B cell (primary cell): Measurements from ENCODE around the gene EPB41L2. TPM values are rescaled to one million over a fixed set of nuclear protein-coding genes. Genes with fewer than 3 reads are reported as not detected.

Experiments
- ATAC-seq: fragments of 200-7000 bp; cut with Tn5 transposase; one replicate; pipeline ENCODE4 v1.10.0; 2021; ENCODE audit warnings: low read depth, mild to moderate bottlenecking, moderate number of reproducible peaks, moderate library complexity
- CTCF ChIA-PET: fragments of 350-600 bp; sonication (Branson Sonifier 250); formaldehyde crosslinking; loops from one replicate; lab custom pipeline; 2021; ENCODE audit warnings: antibody characterized with exemption, inconsistent platforms; lab: Charles Lee
- POLR2A ChIA-PET: fragments of 350-600 bp; sonication (Branson Sonifier 250); formaldehyde crosslinking; loops from one replicate; lab custom pipeline; 2021; ENCODE audit warnings: antibody characterized with exemption; lab: Charles Lee
- DNase-seq: peaks from one replicate; pipeline ENCODE4 v3.0.0; 2013
- H2AFZ ChIP-seq: 2 replicates; pipeline ENCODE4 v1.6.1; 2012; ENCODE audit warnings: mild to moderate bottlenecking, low read depth, low read length; ENCODE audit not compliant: insufficient read depth, poor library complexity, severe bottlenecking
- H3K27ac ChIP-seq, 2 donors: 1 replicate in 1 of 2; 2 replicates in 1 of 2; pipeline ENCODE4 v1.5.1; 2012 to 2013; ENCODE audit warnings: low read length in 2 of 2, mild to moderate bottlenecking in 2 of 2, moderate library complexity in 1 of 2
- H3K27me3 ChIP-seq, 4 experiments: fragments of 200-600 bp in 1 of 4; sonication (generic) in 1 of 4; replicated peaks in 1 of 4; 1 replicate in 2 of 4; 2 replicates in 2 of 4; pipeline versions ENCODE4 v1.6.1 to v1.7.0; 2013 to 2016; ENCODE audit warnings: low read length in 3 of 4, mild to moderate bottlenecking in 2 of 4, mixed read lengths in 1 of 4, moderate library complexity in 1 of 4; ENCODE audit not compliant: insufficient read depth in 4 of 4, control insufficient read depth in 3 of 4; ENCODE audit errors: control extremely low read depth in 1 of 4
- H3K36me3 ChIP-seq, 2 experiments: replicated peaks in 1 of 2; 1 replicate in 1 of 2; 2 replicates in 1 of 2; pipeline versions ENCODE4 v1.6.1 to v1.7.1; 2013; ENCODE audit warnings: low read length in 1 of 2; ENCODE audit not compliant: insufficient read depth in 2 of 2, control insufficient read depth in 1 of 2; ENCODE audit errors: control extremely low read depth in 1 of 2, extremely low read depth in 1 of 2
- H3K4me1 ChIP-seq, 2 donors: fragments of 200-600 bp in 1 of 2; sonication (generic) in 1 of 2; 1 replicate in 1 of 2; 2 replicates in 1 of 2; pipeline versions ENCODE4 v1.5.1 to v1.6.1; 2013 to 2017; ENCODE audit warnings: low read length in 2 of 2; ENCODE audit not compliant: control insufficient read depth in 2 of 2, insufficient read depth in 2 of 2
- H3K4me2 ChIP-seq: replicated peaks from 2 replicates; pipeline ENCODE3; 2012; ENCODE audit warnings: mild to moderate bottlenecking, low read depth, low read length; ENCODE audit not compliant: poor library complexity, severe bottlenecking
- H3K4me3 ChIP-seq, 5 experiments: fragments of 200-600 bp in 1 of 5; sonication (generic) in 1 of 5; 1 replicate in 3 of 5; 2 replicates in 2 of 5; pipeline versions ENCODE4 v1.5.1 to v1.7.0; 2011 to 2016; ENCODE audit warnings: low read length in 4 of 5, mild to moderate bottlenecking in 4 of 5, low read depth in 2 of 5, control low read depth in 1 of 5, moderate library complexity in 1 of 5; ENCODE audit not compliant: insufficient read depth in 1 of 5; ENCODE audit errors: control extremely low read depth in 1 of 5, extremely low read depth in 1 of 5
- H3K79me2 ChIP-seq: fragments of 200-600 bp; sonication (generic); one replicate; pipeline ENCODE4 v1.6.0; 2016; ENCODE audit warnings: low read length; ENCODE audit not compliant: control insufficient read depth, insufficient read depth
- H3K9ac ChIP-seq: fragments of 200-600 bp; sonication (generic); 2 replicates; pipeline ENCODE4 v1.6.1; 2017; ENCODE audit warnings: mild to moderate bottlenecking, low read length, moderate library complexity
- H3K9me3 ChIP-seq, 3 donors: one replicate each; pipeline versions ENCODE4 v1.6.1 to v1.7.1; 2013; ENCODE audit warnings: low read length in 2 of 3; ENCODE audit not compliant: control insufficient read depth in 2 of 3, insufficient read depth in 1 of 3; ENCODE audit errors: control extremely low read depth in 1 of 3
- H4K20me1 ChIP-seq: 2 replicates; pipeline ENCODE4 v1.6.0; 2012; ENCODE audit warnings: mild to moderate bottlenecking, low read length; ENCODE audit not compliant: insufficient read depth, control insufficient read depth, poor library complexity, severe bottlenecking
- H3K27ac Mint-ChIP-seq: one replicate; pipeline ENCODE4 v1.8.0; 2021; ENCODE audit warnings: mixed read lengths
- H3K27me3 Mint-ChIP-seq: one replicate; pipeline ENCODE4 v1.8.0; 2021; ENCODE audit warnings: mixed read lengths
- H3K4me1 Mint-ChIP-seq: one replicate; pipeline ENCODE4 v1.8.0; 2021; ENCODE audit warnings: mixed read lengths
- H3K4me3 Mint-ChIP-seq: one replicate; pipeline ENCODE4 v1.8.0; 2021; ENCODE audit warnings: mixed read lengths
- H3K9me3 Mint-ChIP-seq: one replicate; pipeline ENCODE4 v1.8.0; 2022; ENCODE audit warnings: mixed read lengths; ENCODE audit not compliant: insufficient read depth
- EZH2 ChIP-seq: IDR thresholded peaks from 2 replicates; pipeline ENCODE4 v1.6.1; 2012; ENCODE audit warnings: borderline replicate concordance, low read depth, mild to moderate bottlenecking, moderate library complexity, low read length; ENCODE audit not compliant: insufficient read depth, poor library complexity, severe bottlenecking
- WGBS: methylation state at CpG from one replicate; pipeline ENCODE4 v1.1.5; 2013; ENCODE audit warnings: missing lambda C conversion rate; ENCODE audit not compliant: insufficient coverage; 5-methylcytosine and 5-hydroxymethylcytosine counted together
- intact Hi-C: fragments of 100-400 bp; cut with micrococcal nuclease; formaldehyde crosslinking; loops from one replicate; pipeline ENCODE4 v1.10.0; 2022
- polyA plus RNA-seq: library from polyadenylated mRNA; depleted of rRNA; stranded (reverse); fragments of >200 nt; gene quantifications from 2 replicates; pipeline ENCODE4 v1.2.3, GENCODE V29; 2012
- total RNA-seq, 2 donors: library from RNA; stranded (reverse); fragments of 120-200 nt in 1 of 2; gene quantifications; 1 replicate in 1 of 2; 2 replicates in 1 of 2; pipeline versions ENCODE4 v1.2.3 to v1.2.4, GENCODE V29; 2013 to 2022
- TF ChIP-seq, protein P1 (sequence below): fragments of 200-600 bp; IDR thresholded peaks from one replicate; pipeline ENCODE4 v1.8.0; 2022; ENCODE audit warnings: antibody characterized with exemption, mild to moderate bottlenecking

Gene EPB41L2
- total and polyA plus RNA-seq, 2 donors (not counting 1 experiment from before 2014, with no cell fraction given) = 17.8 to 61.0 TPM

DNA sequence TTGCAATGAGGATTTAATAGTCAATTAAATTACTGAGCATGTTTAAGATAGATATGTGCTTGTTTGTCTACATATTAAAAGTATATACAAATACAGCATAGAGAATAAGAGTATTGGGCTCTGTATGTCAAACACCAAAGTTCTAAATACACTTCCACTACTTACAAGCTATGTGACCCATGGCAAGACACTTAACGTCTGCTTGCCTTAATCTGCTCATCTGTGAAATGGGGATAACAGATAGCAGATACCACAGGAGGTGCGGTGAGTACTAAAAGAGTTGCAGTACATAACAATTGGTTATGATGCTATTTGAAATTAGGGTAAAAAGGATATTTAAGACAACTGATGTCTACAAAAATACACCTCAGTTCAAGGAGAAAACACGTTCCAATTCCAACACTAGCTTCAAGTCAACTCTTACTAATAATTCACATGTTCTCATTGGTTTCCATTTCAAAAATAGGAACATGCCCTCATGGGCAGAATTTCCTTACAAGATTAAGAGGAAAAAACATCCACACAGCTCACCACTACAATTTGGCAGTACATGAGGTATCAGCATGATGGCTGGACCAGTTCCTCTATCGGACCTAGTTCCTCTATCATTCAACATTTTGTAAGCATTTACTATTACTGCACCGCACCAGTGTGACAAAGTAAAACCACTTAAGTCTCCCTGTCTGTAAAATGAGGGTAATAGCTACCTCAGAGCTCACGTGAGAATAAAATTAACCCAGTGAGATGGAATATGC is 134.7 kb downstream of the EPB41L2 start:
- Histone ChIP-seq H3K27ac (no peak overlapping the region), H3K4me1 (no peaks in the 10 kb centered on the region), H3K9me3 (peaks cover 0 to 1% (median 0%) of the 10 kb centered on the region in 3 donors), H3K79me2 (peaks cover 5% of the 10 kb centered on the region), H3K27me3 (no peaks in the 10 kb centered on the region), H3K4me2 (no peak overlapping the region), H3K9ac (no peak overlapping the region), H4K20me1 (no peaks in the 10 kb centered on the region), H2AFZ (no peak overlapping the region), H3K36me3 (peaks cover 2 to 5% of the 10 kb centered on the region in 2 experiments), H3K4me3 (no peak overlapping the region)
- Mint-ChIP-seq H3K27ac (no peak overlapping the region), H3K27me3 (no peaks in the 10 kb centered on the region), H3K4me1 (no peaks in the 10 kb centered on the region), H3K9me3 (no peaks in the 10 kb centered on the region), H3K4me3 (no peak overlapping the region)
- intact Hi-C loops = no loop called here
- POLR2A ChIA-PET = no interaction called here
- TF ChIP-seq EZH2 = no peak
- TF ChIP-seq, protein P1, sequence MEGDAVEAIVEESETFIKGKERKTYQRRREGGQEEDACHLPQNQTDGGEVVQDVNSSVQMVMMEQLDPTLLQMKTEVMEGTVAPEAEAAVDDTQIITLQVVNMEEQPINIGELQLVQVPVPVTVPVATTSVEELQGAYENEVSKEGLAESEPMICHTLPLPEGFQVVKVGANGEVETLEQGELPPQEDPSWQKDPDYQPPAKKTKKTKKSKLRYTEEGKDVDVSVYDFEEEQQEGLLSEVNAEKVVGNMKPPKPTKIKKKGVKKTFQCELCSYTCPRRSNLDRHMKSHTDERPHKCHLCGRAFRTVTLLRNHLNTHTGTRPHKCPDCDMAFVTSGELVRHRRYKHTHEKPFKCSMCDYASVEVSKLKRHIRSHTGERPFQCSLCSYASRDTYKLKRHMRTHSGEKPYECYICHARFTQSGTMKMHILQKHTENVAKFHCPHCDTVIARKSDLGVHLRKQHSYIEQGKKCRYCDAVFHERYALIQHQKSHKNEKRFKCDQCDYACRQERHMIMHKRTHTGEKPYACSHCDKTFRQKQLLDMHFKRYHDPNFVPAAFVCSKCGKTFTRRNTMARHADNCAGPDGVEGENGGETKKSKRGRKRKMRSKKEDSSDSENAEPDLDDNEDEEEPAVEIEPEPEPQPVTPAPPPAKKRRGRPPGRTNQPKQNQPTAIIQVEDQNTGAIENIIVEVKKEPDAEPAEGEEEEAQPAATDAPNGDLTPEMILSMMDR = no peak
- CTCF ChIA-PET = interaction anchor here (0.9 to 1.2 kb wide), 2 partner anchors 14 to 19 kb away, joined by 3 read pairs; no protein-coding TSS in a partner anchor
- ATAC-seq (no peak), DNase-seq (no peak)
- WGBS = 71% methylated on average over 1 of the region's 6 CpGs

DNA sequence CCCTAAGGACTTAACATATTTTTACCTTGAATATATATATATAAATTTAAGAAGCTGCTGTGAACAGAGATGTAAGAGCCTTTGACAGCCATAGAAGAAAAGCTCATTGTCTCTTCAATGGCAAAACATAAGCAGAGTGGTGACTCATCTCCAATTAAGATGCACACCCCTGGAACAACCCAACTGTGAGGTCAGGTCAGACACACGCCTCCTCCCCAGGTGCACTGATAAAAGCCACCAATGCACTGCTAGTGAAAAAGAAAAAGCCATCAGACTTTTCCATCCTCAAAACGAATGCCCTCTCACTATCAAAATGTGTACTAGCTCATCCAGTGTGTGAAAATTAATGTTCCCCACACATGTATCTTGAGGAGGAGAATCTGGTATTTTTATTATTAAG is 135.7 kb downstream of the EPB41L2 start:
- peaks cover 0 to 1% (median 0%) of the 10 kb centered on the region in 3 donors for H3K9me3 ChIP-seq
- H3K4me3 ChIP-seq = no peak overlapping the region
- H3K79me2 ChIP-seq = peaks cover 5% of the 10 kb centered on the region
- no peak for TF ChIP-seq EZH2
- TF ChIP-seq, protein P1 = no peak
- Mint-ChIP-seq H3K4me3 (no peak overlapping the region), H3K27ac (no peak overlapping the region), H3K9me3 (no peaks in the 10 kb centered on the region), H3K27me3 (no peaks in the 10 kb centered on the region), H3K4me1 (no peaks in the 10 kb centered on the region)
- POLR2A ChIA-PET = no interaction called here
- DNase-seq = no peak
- no peak overlapping the region for H3K27ac ChIP-seq
- no peak overlapping the region for H3K4me2 ChIP-seq
- ATAC-seq = no peak
- no peaks in the 10 kb centered on the region for H3K27me3 ChIP-seq
- CTCF ChIA-PET = interaction anchor here (1.2 kb wide), 1 partner anchor 13 kb away, joined by 3 read pairs; no protein-coding TSS in a partner anchor
- 80% methylated on average over 1 of the region's 2 CpGs for WGBS
- no peak overlapping the region for H2AFZ ChIP-seq
- intact Hi-C loops = no loop called here
- H3K4me1 ChIP-seq = no peaks in the 10 kb centered on the region
- no peaks in the 10 kb centered on the region for H4K20me1 ChIP-seq
- H3K9ac ChIP-seq = no peak overlapping the region
- peaks cover 2 to 5% of the 10 kb centered on the region in 2 experiments for H3K36me3 ChIP-seq
